Osteocyte (in vitro differentiated cells): ENCODE results near the gene REEP1. TPM values are rescaled to one million over a fixed set of nuclear protein-coding genes. Genes with fewer than 3 reads are reported as not detected.

Experiments
- DNase-seq: peaks from one replicate; pipeline ENCODE4 v3.0.0; 2021; ENCODE audit warnings: mixed read lengths; ENCODE audit not compliant: unreplicated experiment; ENCODE audit errors: extremely low spot score
- H3K27ac Mint-ChIP-seq: one replicate; pipeline ENCODE4 v1.8.0; 2021; ENCODE audit warnings: mild to moderate bottlenecking, mixed read lengths; ENCODE audit not compliant: unreplicated experiment
- H3K27me3 Mint-ChIP-seq: one replicate; pipeline ENCODE4 v1.8.0; 2021; ENCODE audit warnings: mixed read lengths; ENCODE audit not compliant: unreplicated experiment
- H3K36me3 Mint-ChIP-seq: one replicate; pipeline ENCODE4 v1.8.0; 2021; ENCODE audit warnings: mixed read lengths; ENCODE audit not compliant: unreplicated experiment
- H3K4me1 Mint-ChIP-seq: one replicate; pipeline ENCODE4 v1.8.0; 2021; ENCODE audit warnings: mixed read lengths; ENCODE audit not compliant: unreplicated experiment
- H3K4me3 Mint-ChIP-seq: one replicate; pipeline ENCODE4 v1.8.0; 2021; ENCODE audit warnings: mild to moderate bottlenecking, moderate library complexity, mixed read lengths; ENCODE audit not compliant: unreplicated experiment
- H3K9me3 Mint-ChIP-seq: one replicate; pipeline ENCODE4 v1.8.0; 2021; ENCODE audit warnings: mixed read lengths; ENCODE audit not compliant: unreplicated experiment
- CTCF ChIP-seq: fragments of 200-600 bp; sonication (generic); IDR thresholded peaks from 2 replicates; pipeline ENCODE4 v1.5.0; 2021; ENCODE audit warnings: antibody characterized with exemption, mild to moderate bottlenecking, moderate library complexity
- total RNA-seq: library from RNA; stranded (reverse); gene quantifications from 2 replicates; pipeline ENCODE4 v1.2.1, GENCODE V29; 2021

The REEP1 gene
- total RNA-seq, 1 donor from 2014 or later = not detected

DNA sequence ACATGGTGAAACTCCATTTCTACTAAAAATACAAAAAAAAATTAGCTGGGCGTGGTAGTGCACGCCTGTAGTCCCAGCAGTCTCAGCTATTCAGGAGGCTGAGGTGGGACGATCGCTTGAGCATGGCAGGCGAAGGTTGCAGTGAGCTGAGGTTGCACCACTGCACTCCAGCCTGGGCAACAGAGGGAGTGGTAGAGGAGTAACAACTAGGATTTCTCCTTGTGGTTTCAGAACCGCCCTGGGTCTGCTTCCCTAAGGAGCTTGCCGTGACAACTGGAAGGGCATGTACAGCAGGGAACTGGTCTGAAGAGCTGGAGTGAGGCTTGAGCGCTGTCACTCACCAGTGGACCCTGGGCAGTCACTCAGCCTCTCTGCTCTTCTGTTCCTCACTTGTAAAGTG is 29.1 kb downstream of the REEP1 start:
- H3K36me3 Mint-ChIP-seq = no peaks in the 10 kb centered on the region
- H3K4me1 Mint-ChIP-seq = no peaks in the 10 kb centered on the region
- no peak for TF ChIP-seq CTCF
- peaks cover 45% of the 10 kb centered on the region for H3K27me3 Mint-ChIP-seq
- no peak for DNase-seq
- H3K4me3 Mint-ChIP-seq = no peak overlapping the region
- H3K9me3 Mint-ChIP-seq = no peaks in the 10 kb centered on the region
- H3K27ac Mint-ChIP-seq = no peak overlapping the region

DNA sequence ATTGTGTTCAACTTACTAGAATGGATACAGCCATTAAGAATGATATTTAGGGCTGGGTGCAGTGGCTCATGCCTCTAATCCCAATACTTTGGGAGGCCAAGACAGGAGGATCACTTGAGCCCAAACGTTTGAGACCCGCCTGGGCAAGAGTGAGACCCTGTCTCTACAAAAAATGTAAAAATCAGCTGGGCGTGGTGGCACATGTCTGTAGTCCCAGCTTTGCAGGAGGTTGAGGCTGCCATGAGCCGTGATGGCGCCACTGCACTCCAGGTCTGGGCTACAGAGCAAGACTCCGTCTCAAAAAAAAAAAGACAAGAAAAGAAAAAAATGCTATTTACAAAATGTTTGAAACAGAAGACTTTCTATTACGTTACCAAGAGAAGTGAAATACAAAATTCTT is 30.0 kb downstream of the REEP1 start:
- Mint-ChIP-seq H3K27ac (no peak overlapping the region), H3K4me1 (no peaks in the 10 kb centered on the region), H3K4me3 (no peak overlapping the region), H3K9me3 (no peaks in the 10 kb centered on the region), H3K36me3 (no peaks in the 10 kb centered on the region), H3K27me3 (peaks cover 45% of the 10 kb centered on the region)
- DNase-seq = no peak
- no peak for TF ChIP-seq CTCF

DNA sequence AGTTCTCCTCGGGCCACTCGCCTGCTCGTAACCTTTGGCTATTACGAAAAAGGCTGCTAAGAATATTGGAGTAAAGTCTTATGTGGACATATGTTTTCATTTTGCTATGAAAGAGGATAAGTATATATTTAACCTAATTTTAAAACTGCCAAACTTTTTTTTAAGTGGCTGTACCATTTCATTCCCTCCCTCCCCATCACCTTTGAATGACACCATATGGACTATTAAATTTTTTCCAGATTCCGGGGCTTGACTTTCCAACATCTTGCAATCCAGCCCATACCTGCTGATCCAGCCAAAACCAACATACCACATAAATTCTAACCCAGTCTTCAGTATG is 31.5 kb downstream of the REEP1 start:
- Mint-ChIP-seq H3K4me3 (no peak overlapping the region), H3K4me1 (no peaks in the 10 kb centered on the region), H3K9me3 (no peaks in the 10 kb centered on the region), H3K36me3 (no peaks in the 10 kb centered on the region), H3K27ac (no peak overlapping the region), H3K27me3 (peaks cover 50% of the 10 kb centered on the region)
- TF ChIP-seq CTCF = no peak
- DNase-seq = no peak

- no peak overlapping the region for H3K27ac Mint-ChIP-seq
These were observed 32.1 kb downstream of the REEP1 start for GRCh38 chr2:86305195-86305914.

DNA sequence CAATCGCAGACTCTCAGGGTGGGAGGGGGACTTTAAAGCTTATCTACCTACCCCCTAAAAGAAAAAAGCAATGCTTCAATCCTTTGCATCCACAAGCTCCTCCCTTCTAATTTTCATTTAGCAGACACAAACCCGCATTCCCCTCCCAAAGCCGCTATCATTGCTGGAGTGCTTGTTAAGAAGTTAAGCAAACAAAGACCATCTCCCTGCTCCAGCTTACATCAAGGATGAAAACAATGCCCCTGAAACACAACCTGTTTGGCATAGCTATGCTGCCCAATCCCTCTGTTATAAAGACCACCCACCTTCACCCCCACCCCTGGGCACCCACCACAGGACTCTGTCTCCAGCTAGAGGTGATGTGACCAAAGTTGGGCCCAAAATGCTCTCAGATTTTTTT is 33.0 kb downstream of the REEP1 start:
- no peaks in the 10 kb centered on the region for H3K36me3 Mint-ChIP-seq
- DNase-seq = no peak
- no peaks in the 10 kb centered on the region for H3K4me1 Mint-ChIP-seq
- no peak for TF ChIP-seq CTCF
- H3K27me3 Mint-ChIP-seq = peaks cover 55% of the 10 kb centered on the region
- H3K27ac Mint-ChIP-seq = no peak overlapping the region
- no peaks in the 10 kb centered on the region for H3K9me3 Mint-ChIP-seq
- H3K4me3 Mint-ChIP-seq = no peak overlapping the region

More at GRCh38 chr2:86305195-86305914, 32.1 kb downstream of the REEP1 start:
- Mint-ChIP-seq H3K9me3 (no peaks in the 10 kb centered on the region), H3K36me3 (no peaks in the 10 kb centered on the region), H3K4me3 (no peak overlapping the region), H3K4me1 (no peaks in the 10 kb centered on the region), H3K27me3 (peaks cover 49% of the 10 kb centered on the region)
- DNase-seq = no peak
- no peak for TF ChIP-seq CTCF
